ENCODE results near the gene LIN7A.

LIN7A gene

GRCh38 chr12:80937391-80938238 lies at the start of gene LIN7A:
TSS of gene LIN7A (minus strand) at chr12:80937934. CDS start at chr12:80937722, 212 bp downstream.
- no peak for DNase-seq

GRCh38 chr12:80986224-80986623 lies 48.5 kb upstream of the LIN7A start:
- DNase-seq: no peak

- no peak for DNase-seq
Observed at GRCh38 chr12:80979816-80980215, 42.1 kb upstream of the LIN7A start.

- DNase-seq: no peak
Observed at GRCh38 chr12:80979251-80979650, 41.5 kb upstream of the LIN7A start.

GRCh38 chr12:80977346-80977745 lies 39.6 kb upstream of the LIN7A start:
- DNase-seq: no peak

- DNase-seq: no peak
Observed at GRCh38 chr12:80968326-80968725, 30.6 kb upstream of the LIN7A start.

GRCh38 chr12:80967565-80967964 lies 29.8 kb upstream of the LIN7A start:
- DNase-seq: no peak

- no peak for DNase-seq
Observed at GRCh38 chr12:80966001-80966400, 28.3 kb upstream of the LIN7A start.

GRCh38 chr12:80958162-80958561 lies 20.4 kb upstream of the LIN7A start:
- DNase-seq: no peak

GRCh38 chr12:80954857-80955520 lies 17.3 kb upstream of the LIN7A start:
- no peak for DNase-seq

- no peak for DNase-seq
Observed at GRCh38 chr12:80952443-80952842, 14.7 kb upstream of the LIN7A start.

- DNase-seq: no peak
Observed at GRCh38 chr12:80946591-80946990, 8.9 kb upstream of the LIN7A start.

- DNase-seq: no peak
Observed at GRCh38 chr12:80943338-80943737, 5.6 kb upstream of the LIN7A start.

GRCh38 chr12:80941916-80942315 lies 4.2 kb upstream of the LIN7A start:
- no peak for DNase-seq

- no peak for DNase-seq
Observed at GRCh38 chr12:80939231-80939950, 1.7 kb upstream of the LIN7A start.

GRCh38 chr12:80938397-80938796 lies 663 bp upstream of the LIN7A start:
- DNase-seq: no peak

- DNase-seq: no peak
Observed at GRCh38 chr12:80936642-80937390, 918 bp downstream of the LIN7A start.

GRCh38 chr12:80936353-80936641 lies 1.4 kb downstream of the LIN7A start:
- no peak for DNase-seq

GRCh38 chr12:80935111-80935510 lies 2.6 kb downstream of the LIN7A start:
- DNase-seq: no peak

- DNase-seq: no peak
Observed at GRCh38 chr12:80925983-80926382, 11.8 kb downstream of the LIN7A start.

- no peak for DNase-seq
Observed at GRCh38 chr12:80925237-80925636, 12.5 kb downstream of the LIN7A start.

GRCh38 chr12:80924437-80924836 lies 13.3 kb downstream of the LIN7A start:
- DNase-seq: no peak

GRCh38 chr12:80920006-80920405 lies 17.7 kb downstream of the LIN7A start:
- DNase-seq: no peak
